Colonic mucosa (tissue), 4 donors: Measurements from ENCODE around the gene AGAP1. TPM values are rescaled to one million over a fixed set of nuclear protein-coding genes. Genes with fewer than 3 reads are reported as not detected.

ENCODE experiments used
- DNase-seq: peaks from one replicate; pipeline ENCODE4 v3.0.0-alpha.2; 2020
- H3K27ac ChIP-seq: fragments of 200-600 bp; one replicate; pipeline ENCODE4 v1.8.0; 2021
- H3K27me3 ChIP-seq: fragments of 200-600 bp; one replicate; pipeline ENCODE4 v1.8.0; 2021
- H3K36me3 ChIP-seq: fragments of 200-600 bp; one replicate; pipeline ENCODE4 v1.8.0; 2021
- H3K4me1 ChIP-seq: fragments of 200-600 bp; one replicate; pipeline ENCODE4 v1.8.0; 2021; ENCODE audit warnings: mild to moderate bottlenecking
- H3K4me3 ChIP-seq: fragments of 200-600 bp; one replicate; pipeline ENCODE4 v1.8.0; 2021
- H3K9ac ChIP-seq, 2 donors: one replicate each; pipeline ENCODE4 v1.7.0; 2013; ENCODE audit warnings: control low read depth in 2 of 2, low read depth in 2 of 2, low read length in 2 of 2
- H3K9me3 ChIP-seq: fragments of 200-600 bp; one replicate; pipeline ENCODE4 v1.8.0; 2021
- intact Hi-C: fragments of 100-400 bp; cut with DNase I; formaldehyde crosslinking; loops from one replicate; pipeline ENCODE4 v1.14.1; 2022
- total RNA-seq, 2 donors: library from RNA; stranded (reverse); fragmentation: NEBNext Ultra II Directional in 1 of 2; extraction: Animal tissue kit (Norgen Biotek cat#: 25700) in 1 of 2; gene quantifications; one replicate each; pipeline ENCODE4 v1.2.1, GENCODE V29; 2021
- TF ChIP-seq, protein P1 (sequence below): fragments of 200-600 bp; IDR thresholded peaks from one replicate; pipeline ENCODE4 v1.8.0; 2022; ENCODE audit warnings: antibody characterized with exemption, mild to moderate bottlenecking
- donor health status: healthy.
- donor health status: DM: no; HTN: no; CAD: no.
- donor health status: DM: no; HTN: no; CAD: no.

AGAP1 gene
- total RNA-seq, 2 donors from 2014 or later = 62.1 to 62.9 TPM

DNA sequence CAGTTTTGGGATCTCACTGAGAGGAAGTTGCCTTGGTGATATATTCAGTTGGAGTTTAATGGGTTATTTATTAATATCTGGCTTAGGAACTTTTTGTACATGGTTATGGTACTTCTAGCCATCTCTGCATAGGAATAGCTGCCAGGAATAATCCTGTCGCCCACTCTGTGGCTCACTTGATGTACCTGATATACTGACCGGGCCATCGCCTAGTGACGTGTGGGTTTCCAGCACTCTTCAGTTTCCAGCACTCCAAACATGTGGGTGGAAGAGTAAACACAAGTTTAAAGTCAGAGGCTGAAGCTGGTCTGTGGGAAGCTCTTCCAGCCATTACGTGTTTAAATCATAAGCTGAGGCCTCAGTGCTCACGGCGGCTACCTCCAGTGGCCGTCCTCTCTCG lies 44.3 kb upstream of the AGAP1 start:
- intact Hi-C loops = no loop called here
- no peak overlapping the region for H3K27ac ChIP-seq
- DNase-seq = no peak
- H3K27me3 ChIP-seq = no peaks in the 10 kb centered on the region
- no peaks in the 10 kb centered on the region for H3K4me1 ChIP-seq
- TF ChIP-seq, protein P1, sequence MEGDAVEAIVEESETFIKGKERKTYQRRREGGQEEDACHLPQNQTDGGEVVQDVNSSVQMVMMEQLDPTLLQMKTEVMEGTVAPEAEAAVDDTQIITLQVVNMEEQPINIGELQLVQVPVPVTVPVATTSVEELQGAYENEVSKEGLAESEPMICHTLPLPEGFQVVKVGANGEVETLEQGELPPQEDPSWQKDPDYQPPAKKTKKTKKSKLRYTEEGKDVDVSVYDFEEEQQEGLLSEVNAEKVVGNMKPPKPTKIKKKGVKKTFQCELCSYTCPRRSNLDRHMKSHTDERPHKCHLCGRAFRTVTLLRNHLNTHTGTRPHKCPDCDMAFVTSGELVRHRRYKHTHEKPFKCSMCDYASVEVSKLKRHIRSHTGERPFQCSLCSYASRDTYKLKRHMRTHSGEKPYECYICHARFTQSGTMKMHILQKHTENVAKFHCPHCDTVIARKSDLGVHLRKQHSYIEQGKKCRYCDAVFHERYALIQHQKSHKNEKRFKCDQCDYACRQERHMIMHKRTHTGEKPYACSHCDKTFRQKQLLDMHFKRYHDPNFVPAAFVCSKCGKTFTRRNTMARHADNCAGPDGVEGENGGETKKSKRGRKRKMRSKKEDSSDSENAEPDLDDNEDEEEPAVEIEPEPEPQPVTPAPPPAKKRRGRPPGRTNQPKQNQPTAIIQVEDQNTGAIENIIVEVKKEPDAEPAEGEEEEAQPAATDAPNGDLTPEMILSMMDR = no peak
- H3K4me3 ChIP-seq = no peak overlapping the region
- H3K9me3 ChIP-seq = no peaks in the 10 kb centered on the region
- no peak overlapping the region for H3K9ac ChIP-seq
- no peaks in the 10 kb centered on the region for H3K36me3 ChIP-seq

DNA sequence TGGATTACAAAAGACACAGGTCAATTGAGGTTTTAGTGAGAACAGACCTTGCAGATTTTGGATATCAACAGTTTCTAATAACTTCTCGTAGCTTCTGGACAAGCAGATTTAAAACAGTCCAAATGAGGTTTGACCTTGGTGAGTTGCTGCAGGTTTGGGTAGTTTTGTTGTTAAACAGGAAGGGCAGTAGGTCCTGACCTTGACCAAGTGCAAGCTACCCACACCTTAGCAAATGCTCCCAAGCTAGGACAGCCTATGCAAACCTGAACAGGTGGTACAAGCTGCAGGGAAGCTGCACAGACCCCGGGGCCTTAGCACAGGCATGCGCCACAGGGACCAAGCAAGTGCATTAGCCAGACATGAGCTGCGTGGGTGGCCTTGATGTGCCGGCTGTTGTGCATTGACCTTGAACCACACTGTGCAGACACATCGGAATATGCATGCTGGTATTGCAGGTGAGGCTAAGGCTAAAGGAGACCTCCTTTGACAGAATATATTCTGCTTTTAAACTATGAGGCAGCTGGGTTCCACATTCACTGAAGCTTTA lies 40.2 kb upstream of the AGAP1 start:
- DNase-seq = no peak
- intact Hi-C loops = no loop called here
- no peaks in the 10 kb centered on the region for H3K36me3 ChIP-seq

DNA sequence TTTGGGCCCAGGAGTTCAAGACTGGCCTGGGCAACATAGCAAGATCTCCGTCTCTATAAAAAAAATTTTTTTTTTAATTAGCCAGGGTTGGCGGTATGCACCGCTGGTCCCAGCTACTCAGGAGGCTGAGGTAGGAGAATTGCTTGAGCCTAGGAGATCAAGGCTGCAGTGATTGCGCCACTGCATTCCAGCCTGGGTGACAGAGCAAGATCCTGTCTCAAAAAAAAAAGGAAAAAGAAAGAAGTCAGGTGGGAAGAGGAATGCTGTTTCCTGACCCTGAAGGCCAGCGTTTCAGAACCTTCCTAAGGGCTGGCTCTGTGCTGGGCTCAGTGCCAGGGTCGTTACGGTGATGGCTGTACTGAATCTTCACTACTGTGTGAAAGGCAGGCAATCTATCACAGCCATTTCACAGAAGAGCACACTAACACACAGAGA lies 35.0 kb upstream of the AGAP1 start:
- intact Hi-C loops = no loop called here
- no peak overlapping the region for H3K4me3 ChIP-seq
- H3K27ac ChIP-seq = no peak overlapping the region
- DNase-seq = no peak
- TF ChIP-seq, protein P1 = no peak
- no peaks in the 10 kb centered on the region for H3K9me3 ChIP-seq
- H3K36me3 ChIP-seq = no peaks in the 10 kb centered on the region
- H3K4me1 ChIP-seq = no peaks in the 10 kb centered on the region
- no peaks in the 10 kb centered on the region for H3K27me3 ChIP-seq
- no peak overlapping the region for H3K9ac ChIP-seq

More for the DNA sequence above, 40.2 kb upstream of the AGAP1 start:
- TF ChIP-seq, protein P1 = no peak
- H3K9me3 ChIP-seq = no peaks in the 10 kb centered on the region
- no peaks in the 10 kb centered on the region for H3K27me3 ChIP-seq
- H3K9ac ChIP-seq = no peak overlapping the region
- no peaks in the 10 kb centered on the region for H3K4me1 ChIP-seq
- H3K4me3 ChIP-seq = no peak overlapping the region
- H3K27ac ChIP-seq = no peak overlapping the region

DNA sequence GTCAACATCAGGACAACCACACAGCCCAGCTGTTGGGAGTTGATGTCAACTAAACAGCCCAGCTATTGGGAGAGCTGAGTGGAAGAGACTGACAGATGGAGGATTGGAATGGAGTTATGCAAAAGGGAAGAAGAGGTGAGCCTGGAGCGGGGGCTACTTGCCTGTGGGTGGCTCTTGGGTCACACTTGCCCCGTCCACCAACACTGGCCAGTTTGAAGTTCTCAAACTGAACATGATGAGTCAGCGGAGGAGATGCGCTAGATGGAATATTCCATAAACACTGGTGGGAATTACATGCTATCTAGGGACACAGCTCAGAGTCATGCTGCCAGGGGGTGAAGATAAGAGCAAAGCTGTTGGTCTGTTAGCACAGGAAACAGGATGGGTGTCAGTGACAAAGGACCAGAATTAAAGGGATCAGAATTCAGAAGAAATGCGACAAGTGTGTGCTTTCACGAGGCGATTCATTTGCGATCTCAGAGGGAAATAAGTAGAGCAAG lies 33.2 kb upstream of the AGAP1 start:
- intact Hi-C loops = no loop called here
- TF ChIP-seq, protein P1 = no peak
- no peaks in the 10 kb centered on the region for H3K4me1 ChIP-seq
- H3K4me3 ChIP-seq = no peak overlapping the region
- no peak for DNase-seq
- no peaks in the 10 kb centered on the region for H3K27me3 ChIP-seq
- no peaks in the 10 kb centered on the region for H3K36me3 ChIP-seq
- no peaks in the 10 kb centered on the region for H3K9me3 ChIP-seq
- H3K9ac ChIP-seq = no peak overlapping the region
- H3K27ac ChIP-seq = no peak overlapping the region

DNA sequence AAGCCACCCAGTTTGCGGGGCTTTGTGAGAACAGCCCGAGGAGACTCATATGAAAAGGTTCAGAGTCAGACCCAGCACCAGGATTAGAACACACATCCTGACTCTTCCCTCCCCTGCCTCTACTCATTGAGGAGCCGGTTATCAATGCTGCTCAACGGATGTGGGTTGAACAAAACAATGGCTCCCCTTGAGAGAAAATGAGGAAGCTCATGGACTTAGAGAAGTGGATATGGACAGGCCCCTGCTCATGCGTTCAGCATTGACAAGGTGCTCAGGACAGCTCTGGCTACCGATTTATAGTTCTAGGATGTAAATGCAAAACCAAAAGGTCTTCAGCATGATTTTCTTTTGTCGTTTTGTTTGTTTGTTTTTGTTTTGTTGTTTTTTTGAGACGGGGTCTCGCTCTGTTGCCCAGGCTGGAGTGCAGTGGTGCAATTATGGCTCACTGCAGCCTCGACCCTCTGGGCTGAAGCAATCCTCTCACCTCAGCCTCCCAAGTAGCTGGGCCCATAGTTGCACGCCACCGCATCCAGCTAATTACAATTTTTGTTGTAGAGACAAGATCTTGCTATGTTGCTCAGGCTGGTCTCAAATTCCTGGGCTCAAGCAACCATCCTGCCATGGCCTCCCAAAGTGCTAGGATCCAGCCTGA lies 32.0 kb upstream of the AGAP1 start:
- H3K9me3 ChIP-seq = no peaks in the 10 kb centered on the region
- TF ChIP-seq, protein P1 = no peak
- no peak for DNase-seq
- H3K27me3 ChIP-seq = no peaks in the 10 kb centered on the region
- H3K36me3 ChIP-seq = no peaks in the 10 kb centered on the region
- no peak overlapping the region for H3K9ac ChIP-seq
- intact Hi-C loops = no loop called here
- no peak overlapping the region for H3K4me3 ChIP-seq
- no peak overlapping the region for H3K27ac ChIP-seq
- H3K4me1 ChIP-seq = no peaks in the 10 kb centered on the region
